Activated naive CD8-positive, alpha-beta T cell (primary cell): ENCODE measurements around the gene INTS6.
A peak's percentile ranks its signal among the peaks of the same experiment; 100 is the strongest.

Experiments
- H3K27ac Mint-ChIP-seq: one replicate; pipeline ENCODE4 v1.8.0; 2021; ENCODE audit warnings: mixed read lengths
- H3K27me3 Mint-ChIP-seq: one replicate; pipeline ENCODE4 v1.8.0; 2021; ENCODE audit warnings: mixed read lengths
- H3K36me3 Mint-ChIP-seq: one replicate; pipeline ENCODE4 v1.8.0; 2021; ENCODE audit warnings: mixed read lengths
- H3K4me1 Mint-ChIP-seq: one replicate; pipeline ENCODE4 v1.8.0; 2021; ENCODE audit warnings: low read depth, mixed read lengths
- H3K4me3 Mint-ChIP-seq: one replicate; pipeline ENCODE4 v1.8.0; 2021; ENCODE audit warnings: mild to moderate bottlenecking, mixed read lengths
- H3K9me3 Mint-ChIP-seq: one replicate; pipeline ENCODE4 v1.8.0; 2021; ENCODE audit warnings: low read depth, mixed read lengths

The INTS6 gene

DNA sequence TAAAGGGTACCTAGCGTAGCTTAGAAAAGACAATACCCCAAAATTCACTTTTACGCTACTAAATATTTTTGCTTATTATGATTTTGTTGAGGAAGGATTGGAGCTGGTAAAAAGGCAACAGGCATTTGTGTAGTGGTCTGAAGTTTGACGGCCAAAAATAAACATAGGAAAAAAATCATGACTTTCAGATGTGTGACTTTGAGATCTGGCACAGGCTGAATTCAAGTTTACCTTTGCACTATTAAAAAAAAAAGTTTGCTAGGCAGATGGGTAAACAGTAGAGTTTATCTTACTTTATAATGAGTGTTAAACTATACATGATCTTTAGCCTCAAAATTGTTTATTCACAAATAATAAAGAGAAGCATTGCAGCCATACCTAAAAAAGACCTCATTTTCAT is 24.3 kb upstream of the INTS6 start:
- Mint-ChIP-seq H3K4me1 (peaks cover 2% of the 10 kb centered on the region), H3K9me3 (no peaks in the 10 kb centered on the region), H3K27me3 (no peaks in the 10 kb centered on the region), H3K4me3 (no peak overlapping the region), H3K36me3 (no peaks in the 10 kb centered on the region), H3K27ac (no peak overlapping the region)

DNA sequence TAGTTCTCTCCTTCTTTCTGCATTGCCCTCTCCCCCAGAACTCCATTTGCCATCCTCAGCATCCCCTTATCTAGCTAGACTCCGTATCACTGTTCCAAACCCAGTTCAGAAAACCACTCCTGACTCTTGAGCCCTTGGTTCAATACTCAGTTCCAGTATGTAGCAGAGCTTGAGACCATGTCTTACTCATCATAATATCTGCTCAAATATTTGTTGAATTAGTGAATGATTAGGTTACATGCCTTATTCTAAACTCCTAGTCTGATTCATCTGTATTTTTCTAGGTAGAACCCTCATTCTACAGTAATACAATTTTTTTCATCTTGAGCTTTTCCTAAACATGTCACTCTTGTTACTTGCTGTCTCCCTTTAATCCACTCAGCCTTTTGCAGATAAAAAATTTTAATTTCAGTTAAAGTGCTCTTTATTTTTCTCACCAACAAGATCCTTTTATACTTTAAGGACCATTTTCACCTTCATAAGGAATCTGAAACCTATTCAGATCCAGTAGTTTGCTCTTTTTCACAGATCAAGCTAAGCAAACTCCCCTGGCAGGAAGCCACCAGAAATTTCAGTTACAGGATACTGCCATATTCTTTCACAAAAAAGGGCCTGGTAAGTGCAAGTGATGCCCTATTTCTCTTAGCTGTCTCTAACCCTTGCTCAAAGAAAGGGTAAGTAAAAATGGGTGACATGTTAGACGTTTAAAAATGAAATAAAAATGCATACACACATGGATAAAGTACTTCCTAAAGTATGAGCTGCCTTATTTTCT is 23.1 kb upstream of the INTS6 start:
- Mint-ChIP-seq H3K27ac (no peak overlapping the region), H3K27me3 (no peaks in the 10 kb centered on the region), H3K4me1 (peaks cover 2% of the 10 kb centered on the region), H3K9me3 (no peaks in the 10 kb centered on the region), H3K36me3 (no peaks in the 10 kb centered on the region), H3K4me3 (no peak overlapping the region)

DNA sequence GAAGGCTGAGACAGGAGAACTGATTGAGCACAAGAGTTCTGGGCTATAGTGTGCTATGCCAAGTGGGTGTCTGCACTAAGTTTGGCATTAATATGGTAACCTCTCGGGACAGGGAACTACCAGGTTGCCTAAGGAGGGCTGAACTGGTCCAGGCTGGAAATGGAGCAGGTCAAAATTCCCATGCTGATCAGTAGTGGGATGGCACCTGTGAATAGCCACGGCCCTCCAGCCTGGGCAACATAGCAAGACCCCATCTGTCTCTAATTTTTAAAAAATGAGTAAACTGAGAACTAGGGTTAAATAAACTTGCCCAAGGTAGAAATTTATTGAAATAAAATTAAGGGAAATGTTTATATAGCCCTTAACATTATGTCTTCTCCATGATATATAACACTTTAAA is 17.0 kb upstream of the INTS6 start:
- Mint-ChIP-seq H3K27ac (no peak overlapping the region), H3K4me1 (no peaks in the 10 kb centered on the region), H3K36me3 (no peaks in the 10 kb centered on the region), H3K9me3 (no peaks in the 10 kb centered on the region), H3K27me3 (no peaks in the 10 kb centered on the region), H3K4me3 (no peak overlapping the region)

DNA sequence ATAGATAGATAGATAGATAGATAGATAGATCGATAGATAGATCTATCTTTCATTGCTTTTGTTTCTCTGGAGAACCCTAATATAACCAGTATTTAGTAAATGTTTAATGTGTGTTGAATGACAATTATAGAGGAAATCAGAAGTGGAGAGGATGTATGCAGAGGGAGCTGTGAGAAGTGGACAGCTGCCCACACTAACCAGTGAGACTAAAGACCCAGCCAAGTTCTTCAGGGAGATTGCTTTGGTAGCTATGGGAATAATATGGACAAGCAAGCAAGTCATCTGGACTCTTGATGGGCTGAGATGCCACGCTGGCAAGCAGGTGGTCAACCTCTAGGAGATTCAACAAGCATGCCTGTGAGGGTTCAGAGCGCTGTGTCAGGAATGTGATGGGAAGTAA is 14.9 kb upstream of the INTS6 start:
- Mint-ChIP-seq H3K4me1 (no peaks in the 10 kb centered on the region), H3K27ac (no peak overlapping the region), H3K27me3 (no peaks in the 10 kb centered on the region), H3K9me3 (no peaks in the 10 kb centered on the region), H3K4me3 (no peak overlapping the region), H3K36me3 (no peaks in the 10 kb centered on the region)

DNA sequence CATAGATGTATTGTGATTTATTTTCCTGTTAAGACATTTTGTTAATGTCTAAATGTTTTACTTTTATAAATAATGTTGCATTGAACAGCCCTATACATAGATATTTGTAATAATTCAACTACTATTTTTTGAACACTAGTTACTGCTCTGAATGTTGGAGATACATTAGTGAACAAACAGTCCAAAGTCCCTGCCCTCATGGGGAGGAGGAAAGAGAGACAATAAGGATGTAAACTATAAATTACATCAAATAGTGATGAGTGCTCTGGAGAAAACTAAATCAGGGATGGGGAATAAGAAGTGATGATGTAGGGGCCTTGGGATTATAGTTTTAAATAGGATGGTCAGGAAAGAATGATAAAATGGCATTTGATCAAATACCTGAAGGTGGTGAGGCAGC is 12.3 kb upstream of the INTS6 start:
- no peaks in the 10 kb centered on the region for H3K9me3 Mint-ChIP-seq
- H3K4me3 Mint-ChIP-seq = no peak overlapping the region
- peaks cover 6% of the 10 kb centered on the region for H3K36me3 Mint-ChIP-seq
- H3K27me3 Mint-ChIP-seq = no peaks in the 10 kb centered on the region
- H3K4me1 Mint-ChIP-seq = no peaks in the 10 kb centered on the region
- no peak overlapping the region for H3K27ac Mint-ChIP-seq

DNA sequence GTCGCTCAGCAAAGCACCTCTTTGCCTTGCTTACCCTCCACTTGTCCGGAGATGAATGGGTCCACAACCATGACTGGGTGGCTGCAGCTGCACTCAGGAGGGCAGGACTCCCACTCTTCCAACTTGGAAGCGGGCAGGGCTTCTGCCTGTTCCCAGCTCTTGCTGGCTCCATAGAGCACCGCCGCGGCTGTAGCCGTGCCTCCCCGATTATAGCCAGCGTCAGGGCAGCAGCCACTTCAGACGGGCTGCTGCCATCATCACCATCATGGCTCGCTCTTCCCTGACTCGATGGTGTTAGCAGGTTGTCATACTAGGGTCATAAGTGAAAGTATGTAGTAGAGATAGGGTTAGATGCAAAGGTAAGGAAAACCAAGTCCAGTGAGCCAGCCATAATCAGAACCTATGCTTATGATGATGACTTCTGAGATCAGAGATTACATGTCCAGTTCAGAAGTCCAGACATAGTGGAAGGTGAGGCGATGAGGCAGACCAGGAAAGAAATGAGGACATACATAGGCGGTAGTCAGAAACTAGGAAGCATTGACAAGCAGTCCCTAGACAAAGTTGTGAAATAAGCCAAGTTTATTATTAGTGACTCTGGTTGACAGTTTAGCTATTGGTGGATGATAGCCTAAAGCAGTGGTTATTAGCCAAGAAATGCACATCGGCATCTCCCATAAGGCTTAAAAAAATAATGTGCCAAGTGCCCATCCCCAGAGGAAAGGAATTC is 4.4 kb upstream of the INTS6 start:
- no peak overlapping the region for H3K4me3 Mint-ChIP-seq
- peaks cover 37% of the 10 kb centered on the region for H3K4me1 Mint-ChIP-seq
- no peaks in the 10 kb centered on the region for H3K27me3 Mint-ChIP-seq
- peaks cover 19% of the 10 kb centered on the region for H3K36me3 Mint-ChIP-seq
- H3K9me3 Mint-ChIP-seq = no peaks in the 10 kb centered on the region
- H3K27ac Mint-ChIP-seq = peak overlapping the region; percentile 67

DNA sequence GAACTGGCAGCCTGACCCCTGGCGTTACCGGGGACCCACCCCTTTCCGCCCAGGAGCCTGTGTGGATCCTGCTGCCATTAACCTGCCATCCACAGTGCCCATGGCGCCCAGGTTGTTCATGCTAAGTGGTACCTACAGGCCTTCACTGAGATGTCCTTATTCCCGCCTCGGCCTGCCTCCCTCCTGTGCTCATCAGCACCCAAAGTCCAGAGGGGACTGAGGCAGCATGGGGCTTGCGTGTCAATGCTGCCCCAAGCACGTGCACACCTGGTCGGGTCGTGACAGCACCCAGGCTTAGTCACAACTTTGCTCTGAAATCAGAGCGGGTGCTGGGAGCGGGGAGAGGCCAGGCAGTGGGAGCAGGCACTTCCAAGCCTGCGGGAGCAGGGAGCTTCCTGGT is 3.7 kb upstream of the INTS6 start:
- peaks cover 19% of the 10 kb centered on the region for H3K36me3 Mint-ChIP-seq
- no peak overlapping the region for H3K4me3 Mint-ChIP-seq
- H3K27ac Mint-ChIP-seq = peak overlapping the region; percentile 80
- no peaks in the 10 kb centered on the region for H3K9me3 Mint-ChIP-seq
- H3K4me1 Mint-ChIP-seq = peaks cover 37% of the 10 kb centered on the region
- H3K27me3 Mint-ChIP-seq = no peaks in the 10 kb centered on the region

DNA sequence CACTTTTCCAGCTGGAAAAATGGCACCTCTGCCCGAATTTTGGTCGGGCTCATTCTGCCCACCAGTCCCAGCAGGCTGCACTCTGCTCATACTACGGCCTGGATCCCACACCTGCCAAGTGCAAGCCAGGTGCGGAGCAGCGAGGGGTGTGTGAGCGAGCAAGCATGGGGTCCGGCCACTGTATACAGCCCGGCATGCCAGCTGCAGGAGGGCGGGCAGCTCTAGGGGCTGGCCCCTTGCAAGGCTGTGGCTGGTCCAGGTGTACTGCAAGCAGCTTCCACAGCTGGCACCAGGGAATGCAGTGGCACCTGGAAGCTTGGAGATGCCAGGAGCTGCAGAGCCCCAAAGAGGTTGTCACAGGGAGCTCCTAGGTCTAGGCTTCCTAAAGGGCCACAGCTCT is 2.7 kb upstream of the INTS6 start:
- Mint-ChIP-seq H3K36me3 (peaks cover 16% of the 10 kb centered on the region), H3K9me3 (no peaks in the 10 kb centered on the region), H3K4me1 (peaks cover 38% of the 10 kb centered on the region), H3K27me3 (no peaks in the 10 kb centered on the region), H3K4me3 (peak overlapping the region; percentile 94), H3K27ac (peak overlapping the region; percentile 98)

DNA sequence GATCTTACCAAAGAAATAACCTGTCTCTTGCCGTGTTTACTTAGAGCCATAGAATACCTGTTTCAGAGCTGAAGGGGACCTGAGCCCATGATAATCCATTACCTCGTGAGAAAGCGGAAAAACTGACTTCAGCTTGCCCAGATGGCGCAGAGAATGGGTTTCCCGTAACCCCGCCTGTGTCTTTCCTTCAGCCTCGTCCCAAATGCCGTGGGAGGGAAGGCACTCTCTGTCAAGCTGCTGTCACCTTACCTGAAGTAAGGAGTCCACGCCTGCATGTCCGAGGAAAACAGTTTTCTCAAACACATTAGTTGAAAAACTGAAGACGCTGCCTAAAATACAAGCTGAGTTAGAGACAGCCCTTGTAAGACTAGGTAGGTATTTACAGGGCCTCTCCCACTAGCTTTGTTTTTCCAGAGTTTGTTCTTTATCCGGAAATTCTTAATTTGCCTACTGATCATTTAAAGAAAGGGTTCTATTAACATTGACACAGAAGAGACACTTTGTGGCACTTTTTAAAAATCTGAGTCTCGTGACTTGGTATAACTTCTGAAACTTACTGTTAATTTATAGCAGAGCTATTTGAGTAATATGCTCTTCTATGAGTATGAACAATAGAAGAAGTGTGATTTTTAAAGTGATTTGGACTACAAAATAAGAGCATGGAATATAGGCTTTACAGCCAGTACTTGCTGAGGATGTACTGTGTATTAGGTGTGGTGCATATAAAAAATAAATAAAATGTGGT is 1.3 kb upstream of the INTS6 start:
- Mint-ChIP-seq H3K4me3 (peak overlapping the region; percentile 94), H3K36me3 (peaks cover 20% of the 10 kb centered on the region), H3K27me3 (no peaks in the 10 kb centered on the region), H3K9me3 (no peaks in the 10 kb centered on the region), H3K4me1 (peaks cover 49% of the 10 kb centered on the region), H3K27ac (peak overlapping the region; percentile 98)

DNA sequence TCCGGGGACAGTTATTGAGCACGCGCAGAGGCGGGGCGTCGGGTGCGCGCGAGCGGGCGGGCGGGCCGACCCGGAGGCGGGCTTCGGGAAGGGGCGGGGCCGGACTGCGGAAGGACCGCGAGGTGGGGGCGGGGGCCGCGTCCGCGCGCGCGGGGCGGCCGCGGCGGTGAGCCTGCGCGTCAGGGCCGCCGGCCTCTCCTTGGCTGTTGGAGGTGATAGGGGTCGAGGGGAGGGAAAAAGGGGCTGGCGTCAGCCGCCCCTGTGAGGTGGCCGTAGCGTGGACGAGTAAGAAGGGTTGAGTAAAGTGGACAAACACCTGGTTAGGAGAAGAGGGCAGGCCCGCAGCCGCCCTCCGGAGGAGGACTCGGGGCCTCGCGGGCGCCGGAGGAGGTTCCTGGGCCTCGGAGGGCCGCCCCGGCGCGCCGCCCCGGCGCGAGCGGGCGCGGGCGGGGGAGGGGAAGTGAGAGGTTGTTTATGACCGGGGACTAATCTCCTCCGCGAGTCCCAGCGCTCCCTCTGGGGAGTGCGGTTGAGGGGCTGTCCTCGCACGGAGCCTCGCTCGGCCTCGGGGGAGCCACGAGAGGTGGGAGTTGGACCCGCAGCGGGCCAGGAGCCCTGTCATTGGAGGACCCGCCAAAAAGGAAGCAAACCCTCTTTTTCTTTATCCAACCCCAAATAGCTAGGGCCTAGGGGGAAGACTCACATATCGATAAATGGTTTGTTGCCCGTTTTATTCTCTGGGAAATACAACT is 547 bp upstream of the INTS6 start:
- H3K27ac Mint-ChIP-seq = peak overlapping the region; percentile 98

DNA sequence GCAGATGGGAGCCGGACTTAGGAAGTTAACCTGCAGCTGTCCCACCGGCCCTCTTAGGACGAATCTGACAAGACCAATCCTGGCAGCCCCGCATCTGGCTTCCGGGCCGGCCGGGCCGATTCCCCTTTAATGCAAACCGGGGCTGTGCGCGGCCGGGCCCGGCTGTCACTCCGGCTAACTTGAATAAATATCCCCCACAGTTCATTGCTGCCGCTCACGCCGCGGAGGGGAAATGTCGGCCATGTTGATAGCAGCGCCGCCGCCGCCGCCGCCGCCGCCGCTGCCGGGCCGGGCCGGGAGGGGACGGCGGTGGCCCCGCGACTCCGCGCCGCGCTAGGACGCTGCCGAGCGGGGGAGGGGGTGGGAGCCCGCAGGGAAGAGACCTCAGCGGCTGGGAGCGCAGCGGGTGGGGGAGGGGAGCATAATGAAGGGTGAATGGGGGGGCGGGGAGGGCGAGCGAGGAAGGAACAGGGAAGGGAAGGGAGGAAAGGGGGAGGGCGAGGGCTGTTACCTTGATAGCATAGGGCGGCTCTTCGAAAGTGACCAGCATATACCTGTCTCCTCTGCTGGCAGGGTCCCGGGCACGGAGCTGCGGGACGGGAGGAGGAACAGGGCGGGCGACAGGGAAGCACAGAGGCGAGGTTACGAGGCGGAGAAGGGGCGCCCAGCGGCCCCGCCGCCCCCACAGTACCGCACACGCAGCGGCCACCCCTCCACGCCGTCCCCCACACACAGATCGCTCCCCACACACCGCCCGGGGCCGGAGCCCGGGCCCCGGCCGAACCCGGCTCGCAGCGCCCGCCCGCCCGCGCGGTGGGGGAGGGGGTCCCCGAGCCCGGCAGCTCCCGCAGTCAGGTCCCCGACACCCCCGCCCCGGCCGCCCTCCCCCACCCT is 1.1 kb downstream of the INTS6 start:
- Mint-ChIP-seq H3K36me3 (peaks cover 21% of the 10 kb centered on the region), H3K9me3 (no peaks in the 10 kb centered on the region), H3K27me3 (no peaks in the 10 kb centered on the region), H3K4me3 (peak overlapping the region; percentile 93), H3K4me1 (peaks cover 41% of the 10 kb centered on the region), H3K27ac (peak overlapping the region; percentile 92)

More for the DNA sequence above, 547 bp upstream of the INTS6 start:
- H3K27me3 Mint-ChIP-seq = no peaks in the 10 kb centered on the region
- no peaks in the 10 kb centered on the region for H3K9me3 Mint-ChIP-seq
- peak overlapping the region; percentile 94 for H3K4me3 Mint-ChIP-seq
- H3K36me3 Mint-ChIP-seq = peaks cover 22% of the 10 kb centered on the region
- H3K4me1 Mint-ChIP-seq = peaks cover 49% of the 10 kb centered on the region

DNA sequence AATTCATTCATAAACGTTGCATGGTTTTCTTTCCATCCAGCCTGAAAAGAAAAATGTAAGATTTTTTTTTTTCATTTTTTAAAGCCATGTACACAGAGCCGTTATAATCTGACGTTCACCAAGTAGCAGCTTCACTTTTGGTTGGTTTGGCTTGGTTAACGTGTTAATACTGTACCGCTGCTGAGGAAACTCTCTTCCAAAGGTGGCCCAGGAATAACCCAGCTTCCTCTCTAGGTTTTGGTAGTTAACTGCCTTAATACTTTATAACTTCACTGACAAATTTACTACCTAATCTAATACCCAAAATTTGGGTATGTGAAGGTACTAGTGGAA is 1.7 kb downstream of the INTS6 start:
- Mint-ChIP-seq H3K27ac (peak overlapping the region; percentile 92), H3K9me3 (no peaks in the 10 kb centered on the region), H3K4me3 (peak overlapping the region; percentile 93), H3K4me1 (peaks cover 43% of the 10 kb centered on the region), H3K27me3 (no peaks in the 10 kb centered on the region), H3K36me3 (peaks cover 23% of the 10 kb centered on the region)

DNA sequence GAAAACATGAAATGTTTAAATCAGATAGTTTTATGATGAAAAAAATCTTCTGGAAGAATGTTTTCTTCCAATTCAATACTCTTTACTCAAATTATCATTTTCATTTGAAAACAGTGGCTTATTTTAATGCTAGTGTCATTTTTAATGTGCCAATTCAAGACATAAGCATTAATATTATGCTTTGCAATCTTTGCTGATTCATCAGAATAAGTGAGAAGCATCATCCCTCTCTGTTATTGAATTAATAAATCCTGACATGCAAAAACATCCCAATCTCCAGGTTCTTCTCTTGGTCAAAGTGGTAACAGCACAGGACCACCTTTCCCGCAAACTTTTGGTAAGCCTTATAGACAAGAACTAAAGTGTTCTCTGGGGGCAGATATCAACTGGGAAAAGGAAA is 3.8 kb downstream of the INTS6 start:
- Mint-ChIP-seq H3K27ac (peak overlapping the region; percentile 47), H3K4me3 (peak overlapping the region; percentile 38), H3K27me3 (no peaks in the 10 kb centered on the region), H3K9me3 (no peaks in the 10 kb centered on the region), H3K4me1 (peaks cover 24% of the 10 kb centered on the region), H3K36me3 (peaks cover 15% of the 10 kb centered on the region)

DNA sequence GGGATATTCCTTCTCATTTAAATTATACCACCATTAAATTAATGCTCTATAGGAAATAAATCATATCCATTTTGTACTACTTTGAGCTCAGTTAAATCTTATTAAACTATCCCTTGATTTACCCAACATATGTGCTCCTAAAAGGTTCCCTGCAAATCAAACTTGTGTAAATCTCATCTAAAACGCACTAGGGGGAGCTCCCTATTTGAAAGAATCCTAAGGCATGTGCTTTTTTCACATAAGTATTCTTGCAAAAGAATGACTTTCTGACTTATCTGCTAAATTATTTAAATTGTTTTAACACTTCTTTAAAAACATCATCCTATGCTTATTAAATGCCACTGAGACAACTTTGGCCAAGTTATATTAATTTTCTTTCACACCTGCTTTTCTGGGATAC is 7.9 kb downstream of the INTS6 start:
- H3K4me3 Mint-ChIP-seq = no peak overlapping the region

More for the DNA sequence above, 7.9 kb downstream of the INTS6 start:
- no peaks in the 10 kb centered on the region for H3K27me3 Mint-ChIP-seq
- H3K9me3 Mint-ChIP-seq = no peaks in the 10 kb centered on the region
- peaks cover 16% of the 10 kb centered on the region for H3K4me1 Mint-ChIP-seq
- H3K36me3 Mint-ChIP-seq = peaks cover 10% of the 10 kb centered on the region
- H3K27ac Mint-ChIP-seq = no peak overlapping the region
